Activated CD8-positive, alpha-beta memory T cell treated with anti-CD3 and anti-CD28 coated beads, Interleukin-2, amount 50 U/mL, for 24 hours (primary cell): ENCODE data around the gene TAF3.
A peak's percentile ranks its signal among the peaks of the same experiment; 100 is the strongest.
"Not testable (repeated sequence)": the region's sequence is repeated elsewhere in the genome, so short reads cannot be mapped to it uniquely, and the experiment has no call there.

Experiments used
- DNase-seq: peaks from one replicate; pipeline ENCODE4 v3.0.0-alpha.2; 2020; ENCODE audit errors: extremely low read depth

Gene TAF3, protein sequence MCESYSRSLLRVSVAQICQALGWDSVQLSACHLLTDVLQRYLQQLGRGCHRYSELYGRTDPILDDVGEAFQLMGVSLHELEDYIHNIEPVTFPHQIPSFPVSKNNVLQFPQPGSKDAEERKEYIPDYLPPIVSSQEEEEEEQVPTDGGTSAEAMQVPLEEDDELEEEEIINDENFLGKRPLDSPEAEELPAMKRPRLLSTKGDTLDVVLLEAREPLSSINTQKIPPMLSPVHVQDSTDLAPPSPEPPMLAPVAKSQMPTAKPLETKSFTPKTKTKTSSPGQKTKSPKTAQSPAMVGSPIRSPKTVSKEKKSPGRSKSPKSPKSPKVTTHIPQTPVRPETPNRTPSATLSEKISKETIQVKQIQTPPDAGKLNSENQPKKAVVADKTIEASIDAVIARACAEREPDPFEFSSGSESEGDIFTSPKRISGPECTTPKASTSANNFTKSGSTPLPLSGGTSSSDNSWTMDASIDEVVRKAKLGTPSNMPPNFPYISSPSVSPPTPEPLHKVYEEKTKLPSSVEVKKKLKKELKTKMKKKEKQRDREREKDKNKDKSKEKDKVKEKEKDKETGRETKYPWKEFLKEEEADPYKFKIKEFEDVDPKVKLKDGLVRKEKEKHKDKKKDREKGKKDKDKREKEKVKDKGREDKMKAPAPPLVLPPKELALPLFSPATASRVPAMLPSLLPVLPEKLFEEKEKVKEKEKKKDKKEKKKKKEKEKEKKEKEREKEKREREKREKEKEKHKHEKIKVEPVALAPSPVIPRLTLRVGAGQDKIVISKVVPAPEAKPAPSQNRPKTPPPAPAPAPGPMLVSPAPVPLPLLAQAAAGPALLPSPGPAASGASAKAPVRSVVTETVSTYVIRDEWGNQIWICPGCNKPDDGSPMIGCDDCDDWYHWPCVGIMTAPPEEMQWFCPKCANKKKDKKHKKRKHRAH

DNA sequence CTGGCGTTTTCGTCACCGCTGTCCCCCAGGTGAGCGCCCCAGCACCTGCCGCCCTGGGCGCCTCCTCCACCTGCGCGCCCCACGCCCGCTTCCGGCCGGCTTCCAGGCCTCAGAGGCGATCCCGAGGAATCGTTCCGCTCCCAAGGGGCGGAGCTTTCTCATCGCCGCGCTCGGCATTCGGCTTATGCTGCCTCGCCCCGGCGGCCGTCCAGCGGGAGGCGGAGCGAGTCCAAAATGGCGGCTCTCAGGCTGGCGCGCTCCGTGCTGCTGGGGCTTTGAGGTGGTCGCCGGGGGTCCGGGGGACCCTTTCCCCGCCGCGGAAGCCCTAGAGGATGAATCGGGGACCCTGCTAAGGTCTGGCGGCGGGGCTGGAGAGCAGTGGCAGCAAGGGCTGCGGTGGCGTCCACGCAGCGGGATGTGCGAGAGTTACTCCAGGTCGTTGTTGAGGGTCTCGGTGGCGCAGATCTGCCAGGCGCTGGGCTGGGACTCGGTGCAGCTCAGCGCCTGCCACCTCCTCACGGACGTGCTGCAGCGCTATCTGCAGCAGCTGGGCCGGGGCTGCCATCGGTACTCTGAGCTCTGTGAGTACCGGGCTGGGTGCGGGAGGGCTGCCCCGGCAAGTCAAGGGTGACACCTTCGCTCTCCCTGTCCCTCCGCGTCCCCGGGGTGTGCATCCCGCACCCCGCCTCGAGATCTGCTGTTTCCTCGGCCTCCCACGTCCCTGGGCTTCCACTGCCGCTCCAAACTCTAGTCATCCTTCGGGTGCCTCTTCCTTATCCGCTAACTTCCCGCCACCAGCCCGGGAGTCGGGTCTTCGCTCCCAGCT is at the start of gene TAF3:
TAF3 (plus strand) TSS at position 211 of the 826 bp plus-strand sequence; CDS start at position 416, 205 bp downstream.
- peak; percentile 82 for DNase-seq

DNA sequence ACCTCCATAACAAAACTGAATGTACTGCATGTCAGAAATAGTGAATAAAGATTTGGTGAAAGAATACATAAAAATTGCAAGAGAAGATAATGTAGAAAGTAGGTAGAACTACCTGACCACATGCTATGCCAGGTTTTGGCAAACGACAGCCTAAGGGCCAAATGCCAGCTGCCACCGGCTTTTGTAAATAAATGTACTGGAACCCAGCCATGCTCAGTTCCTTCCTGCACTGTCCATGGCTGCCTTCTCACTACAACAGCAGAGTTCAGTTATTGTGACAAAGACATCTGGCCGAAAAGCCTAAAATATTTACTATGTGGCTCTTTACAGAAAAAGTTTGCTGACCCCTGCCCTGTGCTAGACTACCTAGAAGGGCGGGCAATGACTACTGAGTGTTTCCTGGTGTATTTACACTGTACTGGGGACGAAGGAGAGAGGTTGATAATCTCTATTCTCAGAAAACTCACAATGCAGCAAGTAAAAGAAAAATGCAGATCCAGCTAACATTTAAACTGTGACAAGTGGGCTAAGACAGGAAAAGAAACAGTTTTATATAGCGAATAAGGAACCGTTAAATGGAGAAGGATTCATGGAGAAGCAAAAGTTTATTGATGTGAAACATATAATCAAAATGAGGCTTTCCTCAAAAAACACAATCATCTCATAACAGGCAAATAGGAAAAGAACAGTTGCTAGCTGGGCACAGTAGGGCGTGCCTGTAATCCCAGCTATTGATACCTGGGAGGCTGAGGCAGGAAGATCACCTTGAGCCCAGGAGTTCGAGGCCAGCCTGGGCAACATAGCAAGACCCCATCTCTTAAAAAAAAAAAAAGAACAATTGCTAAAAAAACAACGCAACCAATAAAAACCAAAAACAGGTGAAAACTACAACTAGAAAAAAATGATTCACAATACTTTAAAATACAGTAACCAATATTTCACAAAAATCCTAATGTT is 44.2 kb upstream of the TAF3 start:
- no peak for DNase-seq

DNA sequence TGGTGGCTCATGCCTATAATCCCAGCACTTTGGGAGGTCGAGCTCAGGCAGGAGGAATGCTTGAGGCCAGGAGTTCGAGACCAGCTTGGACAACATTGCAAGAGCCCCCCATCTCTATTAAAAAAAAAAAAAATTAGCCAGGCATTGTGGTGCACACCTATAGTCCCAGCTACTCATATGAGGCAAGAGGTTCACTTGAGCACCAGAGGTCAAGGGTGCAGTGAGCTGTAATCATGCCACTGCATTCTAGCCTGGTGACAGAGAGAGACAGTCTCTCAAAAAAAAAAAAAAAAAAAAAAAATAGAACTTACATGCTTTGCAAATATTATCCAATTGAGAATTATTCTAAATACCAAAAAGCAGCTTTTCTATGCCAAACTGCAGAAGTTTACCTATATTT is 41.5 kb upstream of the TAF3 start:
- DNase-seq = no peak

DNA sequence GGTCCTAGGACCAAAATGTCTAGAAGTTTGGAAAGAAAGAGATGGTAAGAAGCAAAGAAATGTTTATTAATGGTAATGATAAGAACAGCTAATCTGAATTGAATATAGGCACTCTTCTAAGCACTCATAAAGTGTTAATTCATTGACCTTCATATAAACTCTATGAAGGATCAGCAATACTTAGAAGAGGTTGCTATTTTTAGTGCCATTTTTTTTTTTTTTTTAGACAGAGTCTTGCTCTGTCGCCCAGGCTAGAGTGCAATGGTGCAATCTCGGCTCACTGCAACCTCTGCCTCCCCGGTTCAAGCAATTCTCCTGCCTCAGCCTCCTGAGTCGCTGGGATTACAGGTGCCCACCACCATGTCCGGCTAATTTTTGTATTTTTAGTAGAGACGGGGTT is 36.1 kb upstream of the TAF3 start:
- not testable (repeated sequence) for DNase-seq

DNA sequence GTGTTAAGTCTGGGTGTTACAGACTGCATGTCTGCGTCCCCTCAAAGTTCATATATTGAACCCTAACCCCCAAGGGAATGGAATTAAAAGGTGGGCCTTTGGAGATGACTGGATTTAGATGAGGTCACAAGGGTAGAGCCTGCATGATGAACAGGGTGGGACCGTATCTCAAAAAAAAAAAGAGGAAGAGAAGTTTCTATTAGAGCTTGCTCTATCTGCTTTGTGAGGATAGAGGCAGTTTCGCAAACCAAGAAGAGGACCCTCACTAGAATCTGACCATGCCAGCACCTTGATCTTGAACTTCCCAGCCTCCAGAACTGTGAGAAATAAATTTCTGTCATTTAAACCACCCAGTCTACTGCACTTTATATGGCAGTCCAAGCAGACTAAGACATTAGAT is 31.9 kb upstream of the TAF3 start:
- DNase-seq = no peak

DNA sequence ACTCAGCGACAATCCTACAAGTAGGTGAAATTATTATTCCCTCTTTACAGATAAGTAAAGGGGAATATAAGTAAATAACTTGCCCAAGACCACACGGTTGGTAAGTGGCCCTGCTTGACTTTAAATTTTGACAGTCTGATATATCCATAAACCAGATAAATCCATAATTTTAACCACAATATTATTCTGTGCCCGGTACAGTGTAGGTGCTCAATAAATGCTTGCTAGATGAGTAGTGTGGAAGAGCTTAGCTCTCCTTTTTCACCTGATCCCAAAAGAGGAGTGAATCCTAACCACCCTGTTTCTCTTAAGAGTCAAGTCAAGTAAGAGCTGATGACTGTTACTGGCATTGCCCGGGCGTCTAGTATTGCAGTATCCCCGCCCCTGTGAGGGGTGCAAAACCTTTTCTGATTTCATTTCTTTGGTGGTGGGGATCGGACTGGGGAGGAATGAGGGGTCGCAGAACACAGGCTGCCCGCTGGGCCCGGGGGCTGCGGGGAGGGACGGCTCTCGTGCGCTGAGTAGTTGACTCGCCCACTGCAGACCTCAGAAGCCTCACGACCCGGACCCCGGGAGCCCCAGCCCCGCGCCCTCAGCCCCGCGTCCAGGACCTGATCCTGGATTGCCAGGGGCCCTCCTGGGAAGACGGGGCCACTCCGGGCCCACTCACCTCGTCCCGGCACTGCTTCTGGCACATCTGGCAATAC is 31.0 kb upstream of the TAF3 start:
- no peak for DNase-seq

DNA sequence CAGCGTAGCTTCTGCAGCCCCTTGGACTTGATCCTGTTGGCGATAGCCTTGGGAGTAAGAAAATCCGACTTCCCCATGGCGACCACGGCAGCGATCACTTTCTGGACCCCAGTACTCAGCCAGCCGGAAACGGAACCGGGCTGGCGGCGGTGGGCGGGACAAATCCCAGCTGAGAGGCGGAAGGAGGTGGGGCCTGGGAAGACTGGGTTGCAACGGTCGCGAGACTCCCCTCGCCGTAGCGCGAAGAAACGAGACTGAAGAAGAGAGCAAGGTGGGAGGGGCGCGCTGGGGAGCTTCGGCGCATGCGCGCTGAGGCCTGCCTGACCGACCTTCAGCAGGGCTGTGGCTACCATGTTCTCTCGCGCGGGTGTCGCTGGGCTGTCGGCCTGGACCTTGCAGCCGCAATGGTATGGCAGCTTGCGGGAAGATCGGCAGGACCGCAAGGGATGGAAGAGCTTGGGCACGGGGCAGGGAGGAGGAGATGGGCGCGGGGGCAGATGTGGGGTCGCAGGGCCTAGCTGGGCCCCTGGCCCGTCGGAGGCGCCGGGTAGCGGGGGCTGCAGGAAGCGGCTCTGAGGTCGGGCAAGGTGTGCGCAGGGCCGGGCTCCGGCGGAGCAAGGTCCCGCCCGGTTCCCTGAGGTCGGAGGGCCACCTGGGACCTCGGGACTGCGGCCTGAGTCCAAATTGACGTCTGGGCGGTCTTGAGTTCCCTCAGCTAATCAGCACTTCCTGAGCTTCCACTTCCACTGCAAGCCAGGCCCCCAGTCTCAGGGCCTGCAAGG is 30.3 kb upstream of the TAF3 start, which contains the start of the genes ATP5F1C and KIN:
ATP5F1C (plus strand) TSS at position 321 of the 782 bp plus-strand sequence; CDS start at position 352, 31 bp downstream.
KIN (minus strand) TSS at position 137 of the 782 bp plus-strand sequence; CDS start at position 77, 60 bp downstream.
- DNase-seq = peak; percentile 90

DNA sequence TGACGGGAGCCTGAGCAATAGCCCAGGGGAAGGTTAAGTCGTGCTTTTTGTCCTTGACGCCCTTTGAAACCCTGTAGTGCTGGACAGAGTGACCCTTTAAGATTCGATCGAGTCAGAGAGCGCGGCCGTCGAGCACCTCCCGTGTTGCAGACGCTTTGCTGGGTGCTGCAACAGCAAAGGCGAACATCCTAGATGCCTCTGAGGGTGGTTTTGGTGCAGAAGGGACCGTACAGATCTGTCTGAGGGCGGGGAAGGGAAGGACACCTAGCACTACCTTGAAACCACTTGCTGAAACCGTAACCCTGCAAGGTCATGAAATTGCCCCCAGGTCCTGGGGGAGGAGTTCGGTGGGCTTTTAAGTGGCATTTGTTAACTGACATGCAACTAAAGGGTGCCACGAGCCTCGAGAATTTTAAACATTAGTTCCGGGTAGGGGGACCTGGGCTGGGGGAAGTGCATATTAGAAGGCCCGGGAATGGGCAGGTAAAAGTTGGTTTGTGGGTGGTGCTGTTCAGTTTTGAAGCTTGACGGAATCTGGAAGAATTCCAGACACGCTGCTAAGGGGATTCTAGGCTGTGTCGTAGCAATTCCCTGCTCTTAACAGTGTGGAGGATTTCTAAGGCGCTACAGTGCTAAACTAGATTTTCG is 29.5 kb upstream of the TAF3 start:
- no peak for DNase-seq

DNA sequence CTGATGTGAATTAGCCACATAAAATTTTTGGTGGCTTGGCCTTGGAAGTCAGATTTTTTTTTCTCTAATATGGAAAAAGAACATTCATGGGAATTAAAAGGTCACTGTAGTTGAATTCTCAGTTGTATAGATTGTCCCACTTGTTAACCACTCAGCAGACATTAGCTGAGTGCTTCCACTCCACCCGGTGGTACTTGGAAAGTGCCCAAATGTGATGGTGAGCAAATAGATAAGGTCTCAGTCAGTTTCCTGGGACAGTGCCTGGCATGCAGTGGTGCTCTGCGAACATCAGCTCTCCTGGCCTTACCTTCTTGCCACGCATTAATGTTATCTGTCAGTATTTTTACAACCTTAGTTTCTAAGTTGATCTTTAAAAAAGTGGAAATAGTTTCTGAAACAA is 28.9 kb upstream of the TAF3 start:
- DNase-seq = no peak

DNA sequence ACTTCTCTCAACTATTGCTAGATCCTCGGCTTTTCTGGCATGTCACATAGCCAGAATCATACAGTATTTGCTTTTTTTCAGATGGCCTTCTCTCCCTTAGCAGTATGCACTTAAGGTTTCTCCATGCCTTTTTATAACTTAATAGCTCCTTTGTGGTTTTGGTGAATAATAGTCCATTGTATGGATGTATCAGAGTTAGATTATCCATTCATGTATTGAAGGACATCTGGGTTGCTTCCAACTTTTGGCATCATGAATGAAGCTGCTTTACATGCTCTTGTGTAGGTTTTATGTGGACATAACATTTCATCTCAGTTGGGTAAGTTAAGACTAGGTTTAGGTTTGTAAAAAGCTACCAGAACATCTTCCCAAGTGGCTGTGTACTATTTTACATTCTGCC is 25.8 kb upstream of the TAF3 start:
- no peak for DNase-seq

DNA sequence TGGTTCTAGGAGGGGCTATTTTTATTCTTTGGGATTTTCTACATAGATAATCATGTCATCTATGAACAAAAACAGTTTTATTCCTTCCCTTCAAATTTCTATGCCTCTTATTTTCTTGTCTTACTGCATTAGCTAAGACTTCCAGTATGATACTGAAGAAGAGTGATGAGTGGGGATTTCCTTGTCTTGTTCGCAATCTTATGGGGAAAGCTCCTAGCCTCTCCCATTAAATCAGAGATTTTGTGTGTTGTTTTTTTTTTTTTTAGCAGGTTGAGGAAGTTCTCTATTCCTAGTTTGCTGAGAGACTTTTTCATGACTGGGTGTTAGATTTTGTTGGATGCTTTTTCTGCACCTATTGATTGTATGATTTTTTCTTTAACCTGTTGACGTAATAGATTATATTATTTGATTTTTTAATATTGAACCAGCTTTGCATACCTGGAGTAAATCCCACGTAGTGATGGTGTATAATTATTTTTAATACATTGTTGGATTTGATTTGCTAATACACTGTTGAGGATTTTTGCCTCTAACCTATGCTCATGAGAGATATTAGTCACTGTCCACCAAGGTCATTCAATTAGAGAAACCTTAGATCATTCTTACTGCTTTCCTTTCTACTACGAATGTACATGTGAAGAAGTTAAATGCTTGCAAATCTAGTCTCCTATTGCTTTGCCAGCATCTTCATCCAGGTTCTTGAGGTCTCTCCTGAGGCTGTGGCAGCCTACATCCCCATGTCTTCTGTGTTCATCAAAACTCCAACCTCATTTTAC is 23.9 kb upstream of the TAF3 start:
- no peak for DNase-seq

DNA sequence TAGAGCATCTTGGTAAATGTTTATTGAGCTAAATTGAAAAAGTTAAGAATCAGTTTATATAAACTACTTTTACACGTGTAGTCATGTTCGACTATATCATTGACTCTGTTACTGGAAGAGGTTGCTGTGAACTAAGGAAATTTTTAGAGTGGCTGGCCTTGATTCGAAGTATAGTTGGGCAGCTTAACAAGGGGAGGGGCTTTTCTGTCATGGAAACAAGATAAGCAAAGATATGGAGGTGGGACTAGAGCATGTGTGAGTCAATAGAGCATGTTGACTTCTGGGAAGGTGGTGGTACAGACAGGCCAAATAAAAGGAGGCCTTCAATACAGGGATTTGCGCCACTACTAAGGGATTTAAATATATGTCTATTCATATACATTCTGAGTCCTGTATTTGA is 22.7 kb upstream of the TAF3 start:
- DNase-seq = no peak

DNA sequence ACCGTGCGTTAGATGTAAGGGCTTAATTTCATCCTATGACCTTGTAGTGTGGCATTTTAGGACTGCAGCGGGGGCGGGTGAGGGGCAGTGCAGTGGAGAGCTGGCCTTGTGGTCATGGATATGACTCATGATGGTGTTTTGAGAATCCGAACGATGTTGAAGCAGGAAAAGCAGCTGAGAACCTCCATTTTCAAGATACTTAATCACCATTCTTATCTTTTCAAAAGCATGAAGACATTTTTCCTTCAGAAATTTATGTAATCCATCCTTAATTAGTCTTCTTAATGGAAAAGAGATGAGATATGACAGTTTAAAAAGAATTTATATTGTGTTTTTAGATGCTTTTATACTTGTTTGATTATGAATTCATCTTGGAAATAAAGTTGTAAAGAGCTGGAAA is 20.7 kb upstream of the TAF3 start:
- no peak for DNase-seq

DNA sequence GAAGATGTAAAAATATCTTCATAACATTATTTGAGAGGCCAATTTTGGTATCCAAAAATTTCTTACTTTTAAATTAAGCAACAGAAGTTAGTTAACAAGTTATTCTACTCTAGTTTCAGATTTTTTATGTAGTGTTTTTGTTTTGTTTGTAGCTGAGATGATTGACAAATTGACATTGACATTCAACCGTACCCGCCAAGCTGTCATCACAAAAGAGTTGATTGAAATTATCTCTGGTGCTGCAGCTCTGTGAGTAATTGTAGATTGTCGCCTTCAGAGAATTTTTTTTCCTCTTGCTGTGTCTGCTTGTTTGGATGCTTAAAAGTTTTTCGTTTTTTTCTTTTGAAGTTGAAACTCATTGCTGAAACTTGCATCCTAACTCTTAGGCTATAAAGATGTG is 15.7 kb upstream of the TAF3 start:
- no peak for DNase-seq

DNA sequence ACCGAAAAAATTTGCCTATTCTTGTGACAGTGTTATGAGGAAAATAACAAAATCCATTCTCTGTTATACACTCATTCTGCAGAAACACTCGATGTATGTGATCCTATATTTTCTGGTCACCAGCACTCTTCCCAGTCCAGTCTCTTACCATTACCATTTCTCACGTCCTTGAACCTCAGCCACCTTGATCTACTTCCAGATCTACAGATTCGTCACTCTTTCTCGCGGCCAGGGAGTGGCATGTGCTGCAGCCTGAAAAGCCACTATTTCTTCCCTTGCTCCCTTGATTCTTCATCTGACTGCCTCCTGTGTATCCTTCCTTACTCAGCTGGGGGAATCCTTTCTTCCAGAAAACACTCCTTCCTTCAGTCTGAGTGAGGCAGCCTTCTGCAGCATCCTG is 14.1 kb upstream of the TAF3 start:
- no peak for DNase-seq

DNA sequence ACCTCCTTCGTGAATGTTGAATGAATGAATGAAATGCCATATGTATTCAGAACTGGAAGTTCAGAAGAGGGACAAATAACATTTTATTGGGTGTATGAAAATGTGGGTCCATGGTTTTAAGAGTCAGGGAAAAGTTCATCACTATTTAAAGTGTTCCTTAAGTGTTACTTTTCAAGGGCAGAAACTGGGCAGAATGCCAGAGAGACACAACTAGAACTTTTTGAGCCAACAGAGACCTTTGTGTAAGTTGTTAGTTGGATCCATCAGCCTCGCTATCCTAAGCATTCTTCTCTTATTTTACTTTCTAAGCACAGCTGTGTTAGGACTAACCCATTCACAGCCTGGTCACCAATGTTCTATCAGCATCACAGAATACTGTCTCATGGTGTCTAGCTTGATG is 13.6 kb upstream of the TAF3 start:
- DNase-seq = no peak

DNA sequence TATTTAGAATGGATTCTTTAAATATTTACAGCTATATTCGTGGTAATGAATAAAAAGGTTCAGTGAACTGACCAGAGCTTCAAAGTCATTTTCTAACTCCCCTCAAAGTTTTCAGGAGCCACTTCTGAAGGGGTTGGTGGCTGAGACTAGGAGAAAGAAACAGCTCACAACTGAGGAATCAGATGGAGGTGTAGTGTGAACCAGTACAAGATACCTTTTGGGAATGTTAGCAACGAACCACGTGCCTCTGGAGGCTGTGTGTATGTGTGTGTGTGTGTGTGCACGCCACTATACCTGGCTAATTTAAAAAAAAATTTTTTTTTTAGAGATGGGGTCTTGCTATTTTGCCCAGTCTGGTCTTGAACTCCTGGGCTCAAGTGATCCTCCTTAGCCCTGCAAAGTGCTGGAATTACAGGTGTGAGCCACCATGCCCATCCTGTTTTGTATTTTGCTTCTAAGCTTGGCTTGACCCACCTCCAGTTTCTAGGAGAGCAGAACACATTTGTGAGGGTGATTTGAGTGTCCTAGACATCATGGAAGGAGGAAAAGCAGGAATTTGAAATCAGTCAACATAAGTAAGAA is 9.5 kb upstream of the TAF3 start:
- DNase-seq = no peak
